NCI-H1694 treated with DMSO at 0.1 percent for 48 hours (cell line): ENCODE measurements around the gene CAMK4.

ENCODE experiments used
- DNase-seq: peaks from one replicate; lab custom pipeline; 2025; lab: John Stamatoyannopoulos, UW

The CAMK4 gene

GRCh38 chr5:111229221-111229835, 5.1 kb downstream of the CAMK4 start:
- DNase-seq: no peak

DNA sequence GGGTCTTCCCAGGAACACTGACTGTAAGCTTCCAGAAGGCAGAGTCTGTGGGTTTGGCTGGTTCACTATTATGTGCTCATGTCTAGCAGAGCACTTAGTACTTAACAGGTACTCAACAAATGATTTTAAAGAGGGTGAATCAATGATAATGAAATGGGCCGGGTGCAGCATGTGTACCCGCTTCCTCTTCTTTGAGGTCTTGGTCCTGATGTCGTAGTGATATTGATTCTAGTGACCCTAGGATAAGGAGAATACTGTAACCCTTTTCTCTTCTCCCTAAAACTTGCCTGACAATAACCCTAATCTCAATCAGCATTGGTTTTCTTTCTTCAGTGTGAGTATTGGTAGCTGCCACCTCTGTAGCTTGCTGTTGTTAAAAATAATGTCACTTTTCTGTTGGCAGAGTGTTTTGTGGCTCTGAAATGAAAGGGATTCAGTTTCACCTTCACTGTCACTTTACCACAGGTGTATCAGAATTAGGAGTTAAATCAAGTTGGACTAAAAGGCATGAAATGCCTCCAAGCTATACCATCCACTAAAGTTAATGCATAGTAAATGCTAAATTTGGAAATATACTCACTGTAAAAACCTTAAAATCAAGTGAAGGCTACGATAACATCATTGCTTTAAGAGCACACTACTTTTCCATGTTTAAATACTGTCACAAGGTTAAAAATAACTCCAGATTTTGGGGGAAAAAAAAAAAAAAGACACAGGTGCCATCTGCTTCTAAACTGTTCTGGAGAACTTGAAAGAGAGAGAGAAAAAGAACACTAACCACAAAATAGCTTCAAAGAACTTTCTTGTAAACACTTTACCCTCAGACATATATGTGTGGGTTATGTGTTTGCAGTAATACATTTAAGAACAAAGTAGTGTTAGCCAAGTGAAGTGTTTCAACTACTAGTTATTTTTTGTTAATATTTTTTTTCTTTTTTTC, 6.0 kb downstream of the CAMK4 start:
- DNase-seq: no peak

GRCh38 chr5:111231119-111231518, 6.9 kb downstream of the CAMK4 start:
- DNase-seq: no peak

DNA sequence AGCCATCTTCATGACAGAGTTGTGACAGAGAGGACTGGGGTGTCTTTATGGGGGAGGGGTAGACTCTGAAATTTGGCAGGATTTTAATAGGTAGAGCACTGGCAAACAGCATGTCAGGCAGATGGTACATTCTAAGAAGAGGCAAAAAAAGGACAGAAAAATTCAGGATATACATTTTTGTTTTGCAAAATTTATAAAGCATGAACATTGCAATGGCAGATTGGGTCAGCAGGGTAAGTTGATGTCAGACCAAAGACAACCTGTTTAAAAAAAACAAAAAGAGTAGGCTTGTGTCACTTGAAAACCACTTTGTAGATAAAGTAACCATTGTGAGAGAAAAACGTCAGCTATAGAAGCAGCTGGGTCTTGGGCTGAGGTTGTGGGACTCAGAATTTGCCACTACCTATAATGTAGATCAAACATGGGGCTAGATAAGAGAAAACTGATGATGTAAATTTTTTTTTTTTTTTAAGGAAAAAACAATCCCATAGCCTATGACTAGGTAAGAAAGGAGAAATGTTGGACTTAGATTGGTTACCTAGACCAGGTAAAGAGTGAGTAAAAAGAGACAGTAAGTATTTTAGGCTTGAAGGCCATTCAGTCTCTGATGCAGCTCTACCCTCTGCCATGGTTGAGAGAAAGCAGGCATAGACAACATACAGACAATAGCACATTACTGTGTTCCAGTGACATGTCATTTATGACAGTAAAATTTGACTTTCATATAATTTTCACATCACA, 8.3 kb downstream of the CAMK4 start:
- DNase-seq: peak; percentile 64

GRCh38 chr5:111233052-111233374, 8.8 kb downstream of the CAMK4 start:
- no peak for DNase-seq

- no peak for DNase-seq
Measured at GRCh38 chr5:111234125-111234524, 9.9 kb downstream of the CAMK4 start.

GRCh38 chr5:111235635-111236034, 11.5 kb downstream of the CAMK4 start:
- DNase-seq: no peak

GRCh38 chr5:111236348-111236747, 12.2 kb downstream of the CAMK4 start:
- DNase-seq: no peak

DNA sequence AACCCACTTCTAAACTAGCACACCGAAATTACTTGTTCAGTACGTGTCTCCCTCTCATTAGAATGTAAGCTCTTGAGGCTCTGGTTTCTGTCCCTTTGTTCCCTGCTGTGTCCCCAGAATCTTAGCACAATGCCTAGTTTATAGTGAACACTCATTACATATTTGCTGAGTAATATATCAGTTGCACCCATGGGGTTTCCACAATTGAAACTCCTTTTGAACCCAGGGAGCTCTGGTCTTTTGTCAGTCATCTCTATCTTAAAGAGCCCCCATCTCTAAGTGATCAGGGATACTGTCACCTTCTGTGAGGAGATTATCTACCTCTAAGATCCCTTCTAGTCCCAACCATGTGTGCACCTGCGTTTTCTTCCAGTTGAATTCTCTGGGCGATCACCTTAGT, 12.8 kb downstream of the CAMK4 start:
- DNase-seq: no peak

GRCh38 chr5:111237470-111237869, 13.3 kb downstream of the CAMK4 start:
- no peak for DNase-seq

- DNase-seq: no peak
Measured at GRCh38 chr5:111238431-111239225, 14.4 kb downstream of the CAMK4 start.

- no peak for DNase-seq
Measured at GRCh38 chr5:111241696-111242095, 17.5 kb downstream of the CAMK4 start.

DNA sequence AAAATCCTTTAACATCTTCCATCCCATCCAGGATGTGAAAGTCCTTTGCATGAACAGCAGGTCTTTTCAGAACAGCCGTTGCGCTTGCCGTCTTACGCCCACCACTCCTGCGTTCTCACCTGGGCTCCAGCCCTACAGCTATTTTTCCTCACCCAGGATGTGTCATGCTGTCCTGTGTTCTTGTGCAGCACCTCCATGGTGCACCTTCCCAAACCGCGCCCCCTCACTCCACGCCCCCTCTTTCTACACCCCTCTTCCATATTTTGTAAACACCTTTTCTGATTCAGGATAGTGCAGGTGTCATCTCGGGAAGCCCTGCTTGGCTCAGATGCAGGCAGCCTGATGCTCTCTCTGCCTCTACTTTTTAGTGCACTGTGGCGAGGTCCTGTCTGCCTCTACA, 18.4 kb downstream of the CAMK4 start:
- no peak for DNase-seq

DNA sequence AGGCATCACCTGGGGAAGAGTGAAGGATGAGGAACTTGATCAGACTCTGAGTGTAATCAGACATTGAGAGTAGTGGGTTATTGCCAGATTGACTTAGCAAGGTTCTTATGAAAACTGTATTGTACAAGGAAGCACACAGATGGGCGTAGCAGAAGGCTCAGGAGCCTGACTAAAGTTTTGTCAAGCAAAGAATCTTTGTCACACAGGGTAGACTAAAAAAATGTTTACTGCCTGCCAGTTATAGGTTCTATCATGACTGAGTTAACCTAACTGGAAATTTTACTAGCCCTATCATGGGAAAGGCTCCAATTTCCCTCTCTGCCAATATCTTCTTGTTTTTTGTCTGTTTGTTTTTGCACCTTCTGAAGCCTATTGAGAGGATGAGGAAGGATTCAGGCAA, 19.1 kb downstream of the CAMK4 start:
- no peak for DNase-seq

DNA sequence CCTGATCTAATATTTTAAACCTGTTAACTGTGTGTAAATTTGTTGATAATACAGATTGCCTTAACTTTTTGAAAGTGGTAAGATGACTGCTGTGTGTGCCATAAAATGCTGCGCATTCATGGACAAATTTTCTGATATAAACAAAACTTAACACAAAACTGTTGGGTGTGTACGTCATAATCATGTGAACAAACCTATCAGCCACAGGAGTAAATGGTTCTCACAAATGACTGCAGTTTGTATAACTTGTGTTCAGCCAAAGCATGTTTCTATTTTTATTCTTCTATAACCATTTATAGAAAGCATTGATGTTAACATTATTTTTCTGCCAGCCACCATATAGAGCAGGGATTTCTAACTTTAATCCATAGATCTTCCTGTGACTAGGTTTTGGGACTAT, 21.5 kb downstream of the CAMK4 start:
- DNase-seq: no peak

- no peak for DNase-seq
Measured at GRCh38 chr5:111246459-111246858, 22.3 kb downstream of the CAMK4 start.

- DNase-seq: no peak
Measured at GRCh38 chr5:111248571-111248970, 24.4 kb downstream of the CAMK4 start.

DNA sequence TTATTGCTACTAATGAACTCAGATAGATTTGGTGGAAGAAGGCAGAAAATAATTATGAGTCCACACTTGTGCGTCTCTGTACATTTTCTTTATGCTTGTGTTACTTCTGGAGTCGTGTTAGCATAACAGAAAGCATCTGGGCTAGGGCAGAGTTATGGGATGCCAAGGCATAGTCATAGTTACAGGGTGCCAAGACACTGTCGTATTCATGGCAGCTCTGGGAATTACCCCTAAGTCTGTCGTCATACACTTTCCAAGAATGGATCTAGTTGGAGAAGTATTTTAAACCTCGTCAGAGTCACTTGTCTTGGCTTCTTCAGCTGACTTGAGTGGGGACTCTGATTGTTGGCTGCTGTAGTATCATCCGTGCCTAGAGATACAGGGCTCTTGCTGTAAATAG, 27.7 kb downstream of the CAMK4 start:
- DNase-seq: no peak

GRCh38 chr5:111252799-111253545, 28.8 kb downstream of the CAMK4 start:
- DNase-seq: no peak

- DNase-seq: no peak
Measured at GRCh38 chr5:111254613-111255012, 30.4 kb downstream of the CAMK4 start.

DNA sequence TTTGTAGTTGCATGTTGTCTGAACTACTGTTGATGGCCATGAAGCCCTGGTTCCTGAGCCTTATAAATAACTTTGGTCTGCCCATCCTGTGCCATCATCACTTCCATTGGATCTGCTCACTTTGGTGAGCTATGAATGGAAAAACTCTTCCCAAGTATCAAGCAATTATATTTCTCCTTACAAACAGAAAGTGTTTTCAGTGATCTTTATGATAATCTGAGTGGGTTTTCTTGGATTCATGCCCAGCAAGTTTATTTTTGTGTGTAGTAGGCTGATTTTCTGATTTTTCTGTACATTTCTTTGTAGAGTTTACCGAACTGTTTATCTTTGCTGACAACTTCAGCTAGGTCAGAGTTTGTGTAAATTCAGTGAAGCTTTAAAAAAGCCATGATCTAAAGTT, 31.0 kb downstream of the CAMK4 start:
- no peak for DNase-seq
